ENCODE results near the gene TAF3.

TAF3 gene

DNA sequence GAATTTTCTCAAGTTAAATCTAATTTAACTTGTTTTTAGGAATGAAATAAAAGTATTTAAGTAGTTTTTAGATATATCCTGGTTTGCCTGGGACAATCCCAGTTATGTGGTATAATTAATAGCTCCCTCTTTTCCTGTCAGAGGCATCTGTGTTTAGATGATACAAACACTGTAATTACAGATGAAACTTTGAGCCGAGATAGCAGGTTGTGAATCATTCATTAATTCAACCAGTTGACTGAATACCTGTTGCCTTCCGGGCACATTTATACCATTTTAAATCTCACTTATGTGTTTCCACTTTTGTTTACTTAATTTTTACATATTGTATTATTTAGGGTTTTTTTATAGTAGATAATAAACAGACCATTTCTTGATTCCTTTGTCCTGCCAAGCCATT is 154.1 kb downstream of the TAF3 start:
- no peak overlapping the region for H3K27ac Mint-ChIP-seq
- peaks cover 6% of the 10 kb centered on the region for H3K36me3 Mint-ChIP-seq (ENCODE audit: low read depth)
- peaks cover 5% of the 10 kb centered on the region for H3K4me1 Mint-ChIP-seq (ENCODE audit: low read depth)
- H3K27me3 Mint-ChIP-seq (ENCODE audit: low read depth), result no peaks in the 10 kb centered on the region
- peaks cover 5% of the 10 kb centered on the region for H3K9me3 Mint-ChIP-seq
- no peak overlapping the region for H3K4me3 Mint-ChIP-seq

DNA sequence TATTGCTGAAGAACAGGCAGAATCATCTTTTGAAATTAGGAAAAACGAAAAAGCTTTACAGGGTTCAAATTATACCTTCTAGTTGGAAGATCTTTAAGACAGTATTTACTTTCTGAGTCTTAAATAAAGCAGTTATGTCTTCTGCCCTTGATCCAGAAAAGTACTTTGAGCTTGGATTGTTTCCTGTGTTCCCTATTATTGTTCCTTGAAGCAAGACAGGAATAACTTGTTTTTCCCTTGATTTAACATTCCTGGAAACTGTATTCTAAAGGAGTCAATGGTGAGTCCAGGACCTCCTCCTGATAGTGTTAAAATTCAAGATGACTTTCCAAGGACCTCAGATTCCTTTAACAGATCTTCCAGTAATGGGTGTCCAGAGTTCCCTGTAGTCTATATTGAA is 161.9 kb downstream of the TAF3 start:
- no peak overlapping the region for H3K27ac Mint-ChIP-seq
- no peak overlapping the region for H3K4me3 Mint-ChIP-seq
- no peaks in the 10 kb centered on the region for H3K27me3 Mint-ChIP-seq (ENCODE audit: low read depth)
- peaks cover 13% of the 10 kb centered on the region for H3K36me3 Mint-ChIP-seq (ENCODE audit: low read depth)
- H3K9me3 Mint-ChIP-seq, result no peaks in the 10 kb centered on the region
- no peaks in the 10 kb centered on the region for H3K4me1 Mint-ChIP-seq (ENCODE audit: low read depth)

GRCh38 chr10:7982727-7983126 is 164.4 kb downstream of the TAF3 start:
- no peak overlapping the region for H3K4me3 Mint-ChIP-seq
- H3K27ac Mint-ChIP-seq, result no peak overlapping the region
- no peaks in the 10 kb centered on the region for H3K4me1 Mint-ChIP-seq (ENCODE audit: low read depth)
- H3K36me3 Mint-ChIP-seq (ENCODE audit: low read depth), result peaks cover 18% of the 10 kb centered on the region
- H3K27me3 Mint-ChIP-seq (ENCODE audit: low read depth), result no peaks in the 10 kb centered on the region
- H3K9me3 Mint-ChIP-seq, result no peaks in the 10 kb centered on the region

- H3K4me1 Mint-ChIP-seq (ENCODE audit: low read depth), result no peaks in the 10 kb centered on the region
- H3K4me3 Mint-ChIP-seq, result no peak overlapping the region
- H3K27me3 Mint-ChIP-seq (ENCODE audit: low read depth), result no peaks in the 10 kb centered on the region
- peaks cover 12% of the 10 kb centered on the region for H3K36me3 Mint-ChIP-seq (ENCODE audit: low read depth)
- H3K27ac Mint-ChIP-seq, result no peak overlapping the region
- H3K9me3 Mint-ChIP-seq, result no peaks in the 10 kb centered on the region
Measured at GRCh38 chr10:7984325-7984724, 166.0 kb downstream of the TAF3 start.

DNA sequence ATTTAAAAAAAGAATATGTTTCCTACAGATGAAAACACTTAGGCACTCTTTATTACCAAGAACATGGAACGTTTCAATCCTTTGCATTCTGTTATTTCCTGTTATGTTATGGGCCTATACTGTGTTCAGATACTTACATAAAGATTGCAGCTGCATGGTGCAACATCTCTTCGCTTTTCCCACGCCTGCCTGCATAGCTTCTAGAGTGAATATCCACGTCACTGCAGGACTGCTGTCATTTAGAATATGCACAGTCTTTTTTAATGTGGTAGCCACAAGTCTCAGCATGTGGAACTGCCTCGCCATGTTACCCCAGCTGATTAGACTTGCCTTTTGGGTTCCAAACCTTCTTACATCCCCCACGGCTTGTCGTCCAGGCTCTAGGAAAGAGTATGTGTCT is 166.6 kb downstream of the TAF3 start:
- H3K4me3 Mint-ChIP-seq, result no peak overlapping the region
- H3K27ac Mint-ChIP-seq, result no peak overlapping the region
- no peaks in the 10 kb centered on the region for H3K9me3 Mint-ChIP-seq
- H3K4me1 Mint-ChIP-seq (ENCODE audit: low read depth), result no peaks in the 10 kb centered on the region
- peaks cover 12% of the 10 kb centered on the region for H3K36me3 Mint-ChIP-seq (ENCODE audit: low read depth)
- no peaks in the 10 kb centered on the region for H3K27me3 Mint-ChIP-seq (ENCODE audit: low read depth)

DNA sequence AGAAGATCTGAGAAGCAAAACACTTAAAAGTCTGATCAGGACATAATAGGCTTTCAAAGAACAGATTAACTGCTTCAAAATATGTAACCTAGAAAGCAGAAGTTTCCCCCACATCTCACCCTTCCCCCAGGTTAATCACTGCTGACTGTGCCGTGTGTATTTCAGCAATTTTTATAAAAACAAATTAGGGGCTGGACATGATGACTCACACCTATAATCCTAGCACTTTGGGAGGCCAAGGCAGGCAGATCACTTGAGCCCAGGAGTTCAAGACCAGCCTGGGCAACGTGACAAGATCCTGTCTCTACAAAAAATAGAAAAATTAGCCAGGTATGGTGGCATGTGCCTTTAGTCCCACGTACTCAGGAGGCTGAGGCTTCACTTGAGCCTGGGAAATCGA is 168.5 kb downstream of the TAF3 start:
- no peak overlapping the region for H3K4me3 Mint-ChIP-seq
- no peaks in the 10 kb centered on the region for H3K9me3 Mint-ChIP-seq
- H3K27me3 Mint-ChIP-seq (ENCODE audit: low read depth), result no peaks in the 10 kb centered on the region
- no peaks in the 10 kb centered on the region for H3K4me1 Mint-ChIP-seq (ENCODE audit: low read depth)
- H3K36me3 Mint-ChIP-seq (ENCODE audit: low read depth), result peaks cover 12% of the 10 kb centered on the region
- H3K27ac Mint-ChIP-seq, result no peak overlapping the region

DNA sequence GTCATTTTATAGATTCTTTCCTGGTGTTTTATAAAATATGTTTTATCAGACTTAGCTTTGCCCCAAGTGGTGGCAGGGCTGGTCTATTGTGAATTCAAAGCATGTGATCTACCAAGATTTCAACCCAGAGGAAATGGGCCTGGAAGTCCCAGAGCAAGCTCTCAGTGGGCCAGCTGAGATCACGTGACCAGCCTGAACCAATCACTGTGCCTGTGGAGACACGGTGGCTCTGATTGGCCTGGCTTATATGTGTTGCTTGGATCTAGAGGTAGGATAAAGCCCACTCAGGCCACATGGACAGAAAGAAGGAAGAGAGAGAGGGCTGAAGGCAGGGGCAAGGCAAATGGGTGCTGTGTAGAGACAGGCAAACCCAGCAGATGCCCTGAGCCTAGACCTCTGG is 170.7 kb downstream of the TAF3 start:
- peaks cover 11% of the 10 kb centered on the region for H3K36me3 Mint-ChIP-seq (ENCODE audit: low read depth)
- no peak overlapping the region for H3K4me3 Mint-ChIP-seq
- no peak overlapping the region for H3K27ac Mint-ChIP-seq
- H3K27me3 Mint-ChIP-seq (ENCODE audit: low read depth), result no peaks in the 10 kb centered on the region
- no peaks in the 10 kb centered on the region for H3K9me3 Mint-ChIP-seq
- peaks cover 1% of the 10 kb centered on the region for H3K4me1 Mint-ChIP-seq (ENCODE audit: low read depth)

GRCh38 chr10:7998831-7999230 is 180.5 kb downstream of the TAF3 start:
- Mint-ChIP-seq H3K4me1 (ENCODE audit: low read depth) (peaks cover 1% of the 10 kb centered on the region), H3K27me3 (ENCODE audit: low read depth) (no peaks in the 10 kb centered on the region), H3K27ac (no peak overlapping the region), H3K36me3 (ENCODE audit: low read depth) (peaks cover 7% of the 10 kb centered on the region), H3K4me3 (no peak overlapping the region), H3K9me3 (peaks cover 9% of the 10 kb centered on the region)

DNA sequence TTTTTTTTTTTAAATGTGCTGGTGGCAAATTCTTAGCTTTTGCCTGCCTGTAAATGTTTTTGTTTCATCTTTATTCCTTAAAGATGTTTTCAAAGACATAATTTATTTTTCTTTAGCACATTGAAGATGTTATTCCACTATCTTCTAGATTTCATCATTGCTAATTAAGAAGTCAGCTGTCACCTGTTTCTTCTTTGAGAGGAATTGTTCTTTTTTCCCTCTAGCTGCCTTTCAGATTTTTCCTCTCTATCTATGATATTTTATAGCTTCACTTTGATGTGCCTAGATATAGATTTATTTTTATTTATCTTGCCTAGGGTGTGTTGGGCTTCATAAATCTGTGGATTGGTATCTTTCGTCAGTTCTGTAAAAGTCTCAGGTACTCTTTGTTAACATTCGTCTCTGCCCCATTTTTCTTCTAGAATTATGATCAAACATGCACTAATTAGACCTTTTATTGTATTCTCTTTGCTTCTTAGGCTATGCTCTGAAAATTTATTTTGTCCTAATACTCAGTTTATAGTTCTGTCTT is 186.2 kb downstream of the TAF3 start:
- H3K27ac Mint-ChIP-seq, result no peak overlapping the region
- H3K4me3 Mint-ChIP-seq, result no peak overlapping the region
- peaks cover 13% of the 10 kb centered on the region for H3K36me3 Mint-ChIP-seq (ENCODE audit: low read depth)
- no peaks in the 10 kb centered on the region for H3K4me1 Mint-ChIP-seq (ENCODE audit: low read depth)
- no peaks in the 10 kb centered on the region for H3K27me3 Mint-ChIP-seq (ENCODE audit: low read depth)
- H3K9me3 Mint-ChIP-seq, result peaks cover 23% of the 10 kb centered on the region

GRCh38 chr10:8006274-8006999 is 188.1 kb downstream of the TAF3 start:
- Mint-ChIP-seq H3K9me3 (peaks cover 23% of the 10 kb centered on the region), H3K27me3 (ENCODE audit: low read depth) (no peaks in the 10 kb centered on the region), H3K27ac (no peak overlapping the region), H3K4me1 (ENCODE audit: low read depth) (no peaks in the 10 kb centered on the region), H3K36me3 (ENCODE audit: low read depth) (peaks cover 13% of the 10 kb centered on the region), H3K4me3 (no peak overlapping the region)

DNA sequence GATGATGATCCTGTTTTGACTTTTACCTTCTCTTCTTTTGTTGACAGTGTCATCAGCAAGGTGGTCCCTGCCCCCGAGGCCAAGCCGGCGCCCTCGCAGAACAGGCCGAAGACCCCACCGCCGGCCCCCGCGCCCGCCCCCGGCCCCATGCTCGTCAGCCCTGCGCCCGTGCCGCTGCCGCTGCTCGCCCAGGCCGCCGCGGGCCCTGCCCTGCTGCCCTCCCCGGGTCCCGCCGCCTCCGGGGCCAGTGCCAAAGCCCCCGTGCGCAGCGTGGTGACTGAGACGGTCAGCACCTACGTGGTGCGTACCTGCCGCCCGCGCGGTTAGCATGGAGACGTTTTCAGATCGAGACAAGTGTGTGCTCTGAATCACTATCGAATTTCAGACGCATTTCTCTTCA is 190.7 kb downstream of the TAF3 start:
- Mint-ChIP-seq H3K36me3 (ENCODE audit: low read depth) (peaks cover 14% of the 10 kb centered on the region), H3K27me3 (ENCODE audit: low read depth) (no peaks in the 10 kb centered on the region), H3K4me1 (ENCODE audit: low read depth) (no peaks in the 10 kb centered on the region), H3K4me3 (no peak overlapping the region), H3K9me3 (peaks cover 14% of the 10 kb centered on the region), H3K27ac (no peak overlapping the region)

GRCh38 chr10:8013006-8013405 is 194.7 kb downstream of the TAF3 start:
- no peaks in the 10 kb centered on the region for H3K4me1 Mint-ChIP-seq (ENCODE audit: low read depth)
- H3K9me3 Mint-ChIP-seq, result no peaks in the 10 kb centered on the region
- peaks cover 10% of the 10 kb centered on the region for H3K36me3 Mint-ChIP-seq (ENCODE audit: low read depth)
- no peaks in the 10 kb centered on the region for H3K27me3 Mint-ChIP-seq (ENCODE audit: low read depth)
- no peak overlapping the region for H3K4me3 Mint-ChIP-seq
- no peak overlapping the region for H3K27ac Mint-ChIP-seq

- Mint-ChIP-seq H3K27ac (no peak overlapping the region), H3K27me3 (ENCODE audit: low read depth) (no peaks in the 10 kb centered on the region), H3K9me3 (no peaks in the 10 kb centered on the region), H3K4me3 (no peak overlapping the region), H3K4me1 (ENCODE audit: low read depth) (no peaks in the 10 kb centered on the region), H3K36me3 (ENCODE audit: low read depth) (peaks cover 10% of the 10 kb centered on the region)
Measured at GRCh38 chr10:8013619-8014018, 195.3 kb downstream of the TAF3 start.

GRCh38 chr10:8014649-8015048 is 196.3 kb downstream of the TAF3 start:
- no peaks in the 10 kb centered on the region for H3K4me1 Mint-ChIP-seq (ENCODE audit: low read depth)
- H3K27ac Mint-ChIP-seq, result no peak overlapping the region
- peaks cover 10% of the 10 kb centered on the region for H3K36me3 Mint-ChIP-seq (ENCODE audit: low read depth)
- H3K9me3 Mint-ChIP-seq, result no peaks in the 10 kb centered on the region
- H3K4me3 Mint-ChIP-seq, result no peak overlapping the region
- no peaks in the 10 kb centered on the region for H3K27me3 Mint-ChIP-seq (ENCODE audit: low read depth)

GRCh38 chr10:8017277-8017676 is 199.0 kb downstream of the TAF3 start:
- H3K36me3 Mint-ChIP-seq (ENCODE audit: low read depth), result peaks cover 8% of the 10 kb centered on the region
- H3K4me3 Mint-ChIP-seq, result no peak overlapping the region
- no peaks in the 10 kb centered on the region for H3K27me3 Mint-ChIP-seq (ENCODE audit: low read depth)
- H3K27ac Mint-ChIP-seq, result no peak overlapping the region
- no peaks in the 10 kb centered on the region for H3K9me3 Mint-ChIP-seq
- no peaks in the 10 kb centered on the region for H3K4me1 Mint-ChIP-seq (ENCODE audit: low read depth)
